Bladder microvascular endothelial cell (primary cell): Measurements from ENCODE around the gene CDC16. TPM values are rescaled to one million over a fixed set of nuclear protein-coding genes. Genes with fewer than 3 reads are reported as not detected.

ENCODE experiments used
- total RNA-seq: library from RNA; depleted of rRNA; stranded (reverse); fragments of >200 nt; gene quantifications from 2 replicates; pipeline ENCODE4 v1.2.3, GENCODE V29; 2014

Gene CDC16, protein sequence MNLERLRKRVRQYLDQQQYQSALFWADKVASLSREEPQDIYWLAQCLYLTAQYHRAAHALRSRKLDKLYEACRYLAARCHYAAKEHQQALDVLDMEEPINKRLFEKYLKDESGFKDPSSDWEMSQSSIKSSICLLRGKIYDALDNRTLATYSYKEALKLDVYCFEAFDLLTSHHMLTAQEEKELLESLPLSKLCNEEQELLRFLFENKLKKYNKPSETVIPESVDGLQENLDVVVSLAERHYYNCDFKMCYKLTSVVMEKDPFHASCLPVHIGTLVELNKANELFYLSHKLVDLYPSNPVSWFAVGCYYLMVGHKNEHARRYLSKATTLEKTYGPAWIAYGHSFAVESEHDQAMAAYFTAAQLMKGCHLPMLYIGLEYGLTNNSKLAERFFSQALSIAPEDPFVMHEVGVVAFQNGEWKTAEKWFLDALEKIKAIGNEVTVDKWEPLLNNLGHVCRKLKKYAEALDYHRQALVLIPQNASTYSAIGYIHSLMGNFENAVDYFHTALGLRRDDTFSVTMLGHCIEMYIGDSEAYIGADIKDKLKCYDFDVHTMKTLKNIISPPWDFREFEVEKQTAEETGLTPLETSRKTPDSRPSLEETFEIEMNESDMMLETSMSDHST
- 28.8 and 71.7 TPM in 2 replicates for total RNA-seq

DNA sequence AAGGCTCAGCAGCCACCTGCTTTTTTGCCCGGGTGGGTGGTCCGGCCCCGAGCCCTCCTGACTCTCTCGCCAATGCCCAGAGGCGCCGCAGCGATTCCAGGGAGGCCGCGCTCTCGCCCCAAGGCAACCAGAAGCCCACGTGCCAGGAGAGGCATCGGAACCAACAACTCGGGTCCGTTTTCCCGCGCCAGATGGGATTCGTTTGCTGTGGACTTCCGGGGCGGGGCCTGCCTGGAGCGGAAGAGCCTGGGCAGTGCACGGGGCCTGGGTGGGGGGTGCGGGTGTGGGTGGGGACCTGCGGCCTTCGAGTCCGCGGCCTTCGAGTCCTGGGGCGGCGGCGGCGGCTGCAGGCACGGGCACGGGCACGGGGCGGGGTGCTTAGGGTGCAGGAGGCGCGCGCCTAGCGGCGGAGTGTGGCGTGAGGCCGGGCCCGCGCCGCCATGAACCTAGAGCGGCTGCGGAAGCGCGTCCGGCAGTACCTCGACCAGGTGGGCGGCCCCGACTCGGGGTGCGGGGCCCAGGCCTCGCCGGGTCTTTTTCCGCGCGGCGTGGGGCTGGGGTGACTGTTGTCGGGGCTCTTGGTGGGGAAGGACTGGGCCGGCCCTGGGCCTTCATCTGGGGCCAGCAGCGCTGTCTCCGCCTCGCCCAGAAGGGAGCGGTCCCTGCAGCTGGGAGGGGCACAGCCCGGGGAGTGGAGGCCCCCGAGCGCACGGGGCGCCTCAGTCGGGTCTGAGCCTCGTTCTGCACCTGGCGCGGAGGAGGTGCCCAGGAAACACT, at the start of gene CDC16:
Gene CDC16, plus strand, starts transcription at position 253 of the 777 bp plus-strand sequence. Its CDS starts 188 bp downstream, at position 441.

DNA sequence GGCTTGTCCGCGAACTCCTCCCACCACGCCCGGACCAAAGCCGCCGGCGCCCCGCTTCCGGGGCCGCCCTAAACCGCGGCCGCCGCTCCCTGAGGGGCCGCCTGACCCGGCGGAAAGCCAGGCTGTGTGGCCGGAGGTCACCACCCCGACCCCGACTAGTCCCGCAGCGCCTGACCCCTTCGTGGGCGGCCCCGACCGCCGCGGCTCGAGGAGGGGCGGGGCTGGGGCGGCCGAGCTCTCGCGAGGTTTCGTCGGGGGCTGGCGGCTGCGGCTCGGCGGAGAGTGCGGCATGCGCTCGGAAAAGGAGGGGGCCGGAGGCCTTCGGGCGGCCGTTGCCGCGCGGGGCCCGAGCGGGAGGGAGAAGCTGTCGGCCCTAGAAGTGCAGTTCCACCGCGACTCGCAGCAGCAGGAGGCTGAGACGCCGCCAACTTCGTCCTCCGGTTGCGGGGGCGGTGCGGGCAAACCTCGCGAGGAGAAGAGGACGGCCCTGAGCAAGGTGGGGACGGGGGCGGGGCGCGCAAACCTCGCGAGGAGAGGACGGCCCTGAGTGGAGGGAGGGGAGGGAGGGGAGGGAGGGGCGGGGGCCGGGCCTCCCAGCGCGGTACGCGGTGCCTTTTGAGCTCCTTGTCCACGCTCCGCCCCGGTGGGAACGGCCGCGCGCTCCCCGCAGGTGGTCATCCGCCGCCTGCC, 46.8 kb downstream of the CDC16 start, which contains the start of gene UPF3A:
Gene UPF3A, plus strand, starts transcription at position 251 of the 690 bp plus-strand sequence. Its CDS starts 39 bp downstream, at position 290.

DNA sequence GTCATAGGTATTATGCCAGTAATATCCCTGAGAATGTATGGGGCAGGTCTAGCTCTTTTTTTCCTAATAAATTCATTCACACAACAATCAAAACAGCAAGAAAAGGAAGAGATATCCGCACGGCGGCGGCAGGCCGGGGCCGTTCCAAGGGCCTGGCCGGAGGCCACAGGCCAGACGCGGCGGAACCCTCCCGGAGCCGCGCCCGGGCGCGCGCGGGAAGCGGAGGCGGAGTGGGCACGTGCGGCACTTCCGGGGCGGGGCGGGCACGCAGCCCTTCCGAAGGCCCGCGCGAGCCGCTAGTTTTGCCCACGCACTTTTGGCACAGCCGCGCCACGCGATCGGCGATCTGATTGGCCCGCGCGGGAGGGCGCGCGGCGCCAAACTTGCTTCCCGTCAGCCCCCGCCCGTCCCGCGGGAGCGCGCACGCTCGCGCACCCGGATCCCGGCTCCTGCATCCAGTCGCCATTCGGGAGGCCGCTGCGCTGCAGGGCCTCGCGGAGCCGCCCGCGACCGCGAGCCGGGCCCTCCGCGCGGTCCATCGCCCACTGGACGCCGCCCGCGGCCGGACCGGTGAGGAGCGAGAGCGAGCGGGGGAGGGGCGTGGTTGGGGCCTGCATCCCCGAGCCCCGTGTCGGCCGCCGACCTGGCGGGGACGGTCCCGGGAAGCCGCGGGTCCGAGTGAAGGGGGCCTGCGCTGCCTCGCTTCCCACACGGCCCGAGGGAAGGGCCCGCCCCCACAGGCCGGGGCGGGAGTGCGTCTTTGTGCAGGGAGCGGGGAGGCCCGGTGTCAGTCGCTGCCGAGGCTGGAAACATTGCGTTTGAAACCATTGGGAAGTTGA, 79.6 kb downstream of the CDC16 start, which contains the start of gene CHAMP1:
Gene CHAMP1, plus strand, starts transcription at position 430 of the 839 bp plus-strand sequence. CDS start 9,340 bp downstream, outside the sequence.

Other genes with a start within 250 kb of the CDC16 start
- gene RASA3, start 102.3 kb upstream of the CDC16 start, total RNA-seq: 24.4 and 48.7 TPM in 2 replicates
- gene CFAP97D2, start 55.6 kb upstream of the CDC16 start, total RNA-seq: not detected in 2 replicates
- gene UPF3A, start 46.7 kb downstream of the CDC16 start, total RNA-seq: 15.7 and 28.5 TPM in 2 replicates
- gene CHAMP1, start 79.6 kb downstream of the CDC16 start, total RNA-seq: 6.8 and 11.6 TPM in 2 replicates